ENCODE measurements around the gene CNEP1R1. TPM values are rescaled to one million over a fixed set of nuclear protein-coding genes. Genes with fewer than 3 reads are reported as not detected.

CNEP1R1 gene
- polyA plus RNA-seq, 2 donors = 8.3 to 14.8 TPM

DNA sequence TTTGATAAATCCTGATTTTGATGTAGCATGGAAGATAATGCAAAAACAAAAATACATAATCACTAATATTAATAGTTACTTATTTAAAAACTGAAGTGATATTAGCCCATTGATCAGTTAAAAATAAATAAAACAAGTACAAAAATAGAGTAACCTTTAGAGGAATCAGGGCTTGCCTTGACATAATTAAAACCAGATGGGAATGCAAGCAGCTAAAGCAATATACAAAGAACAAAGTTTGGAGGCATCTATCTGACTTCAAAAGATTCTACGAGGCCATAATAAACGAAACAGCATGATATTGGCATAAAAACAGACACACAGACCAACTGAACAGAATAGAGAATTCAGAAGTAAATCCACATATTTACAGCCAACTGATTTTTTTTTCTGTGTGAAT is 25.8 kb downstream of the CNEP1R1 start:
- Histone ChIP-seq H3K27me3 (ENCODE audit: control insufficient read depth in 1 of 2, insufficient read depth in 2 of 2, low read length in 2 of 2) (no peaks in the 10 kb centered on the region), H3K4me1 (ENCODE audit: control insufficient read depth in 2 of 2, insufficient read depth in 2 of 2, low read length in 1 of 2) (no peaks in the 10 kb centered on the region), H3K36me3 (ENCODE audit: control insufficient read depth in 2 of 2, insufficient read depth in 2 of 2, low read length in 1 of 2) (no peaks in the 10 kb centered on the region), H3K27ac (ENCODE audit: low read depth in 2 of 2, low read length in 1 of 2) (no peak overlapping the region), H3K4me3 (ENCODE audit: low read depth in 1 of 2, low read length in 2 of 2) (no peak overlapping the region), H3K9me3 (ENCODE audit: control insufficient read depth in 2 of 2, insufficient read depth in 1 of 2, low read depth in 1 of 2, low read length in 1 of 2) (no peaks in the 10 kb centered on the region)
- WGBS, 2 donors = 51 to 66% methylated on average over 2 of the region's 2 CpGs

GRCh38 chr16:50056226-50056625 is 31.2 kb downstream of the CNEP1R1 start:
- no peak overlapping the region for H3K4me3 ChIP-seq (ENCODE audit: low read depth in 1 of 2, low read length in 2 of 2)
- no peak overlapping the region for H3K27ac ChIP-seq (ENCODE audit: low read depth in 2 of 2, low read length in 1 of 2)
- H3K4me1 ChIP-seq (ENCODE audit: control insufficient read depth in 2 of 2, insufficient read depth in 2 of 2, low read length in 1 of 2) = peaks cover 0 to 3% of the 10 kb centered on the region in 2 donors
- WGBS, 2 donors = 90 to 92% methylated on average over 4 of the region's 4 CpGs
- H3K27me3 ChIP-seq (ENCODE audit: control insufficient read depth in 1 of 2, insufficient read depth in 2 of 2, low read length in 2 of 2) = no peaks in the 10 kb centered on the region
- H3K36me3 ChIP-seq (ENCODE audit: control insufficient read depth in 2 of 2, insufficient read depth in 2 of 2, low read length in 1 of 2) = no peaks in the 10 kb centered on the region
- H3K9me3 ChIP-seq (ENCODE audit: control insufficient read depth in 2 of 2, insufficient read depth in 1 of 2, low read depth in 1 of 2, low read length in 1 of 2) = no peaks in the 10 kb centered on the region

DNA sequence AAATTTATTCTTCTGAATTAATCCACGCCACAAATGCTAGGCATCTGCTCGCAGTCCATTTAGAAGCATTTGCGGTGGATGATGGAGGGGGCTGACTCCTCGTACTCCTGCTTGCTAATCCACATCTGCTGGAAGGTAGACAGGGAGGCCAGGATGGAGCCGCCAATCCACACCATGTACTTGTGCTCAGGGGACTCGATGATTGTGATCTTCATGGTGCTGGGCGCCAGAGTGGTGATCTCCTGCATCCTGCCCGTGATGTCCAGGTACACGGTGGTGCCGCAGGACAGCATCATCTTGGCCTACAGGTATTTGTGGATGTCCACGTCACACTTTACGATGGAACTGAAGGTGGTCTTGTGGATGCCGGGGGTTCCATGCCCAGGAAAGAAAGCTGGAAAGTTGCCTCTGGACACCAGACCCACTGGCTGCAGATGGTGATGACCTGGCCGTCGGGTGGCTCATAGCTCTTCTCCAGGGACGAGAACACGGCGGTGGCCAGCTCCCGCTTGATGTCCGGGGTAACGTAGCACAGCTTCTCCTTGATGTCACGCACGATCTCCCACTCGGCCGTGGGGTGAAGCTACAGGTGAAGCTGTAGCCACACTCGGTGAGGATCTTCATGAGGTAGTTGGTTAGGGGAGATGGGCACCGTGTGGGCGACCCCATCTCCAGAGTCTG is 33.2 kb downstream of the CNEP1R1 start:
- 93 to 95% methylated on average over 28 of the region's 28 CpGs for WGBS, 2 donors
- H3K9me3 ChIP-seq (ENCODE audit: control insufficient read depth in 2 of 2, insufficient read depth in 1 of 2, low read depth in 1 of 2, low read length in 1 of 2) = no peaks in the 10 kb centered on the region
- H3K27ac ChIP-seq (ENCODE audit: low read depth in 2 of 2, low read length in 1 of 2) = no peak overlapping the region
- no peaks in the 10 kb centered on the region for H3K27me3 ChIP-seq (ENCODE audit: control insufficient read depth in 1 of 2, insufficient read depth in 2 of 2, low read length in 2 of 2)
- H3K4me3 ChIP-seq (ENCODE audit: low read depth in 1 of 2, low read length in 2 of 2) = no peak overlapping the region
- peaks cover 0 to 3% of the 10 kb centered on the region in 2 donors for H3K4me1 ChIP-seq (ENCODE audit: control insufficient read depth in 2 of 2, insufficient read depth in 2 of 2, low read length in 1 of 2)
- no peaks in the 10 kb centered on the region for H3K36me3 ChIP-seq (ENCODE audit: control insufficient read depth in 2 of 2, insufficient read depth in 2 of 2, low read length in 1 of 2)

DNA sequence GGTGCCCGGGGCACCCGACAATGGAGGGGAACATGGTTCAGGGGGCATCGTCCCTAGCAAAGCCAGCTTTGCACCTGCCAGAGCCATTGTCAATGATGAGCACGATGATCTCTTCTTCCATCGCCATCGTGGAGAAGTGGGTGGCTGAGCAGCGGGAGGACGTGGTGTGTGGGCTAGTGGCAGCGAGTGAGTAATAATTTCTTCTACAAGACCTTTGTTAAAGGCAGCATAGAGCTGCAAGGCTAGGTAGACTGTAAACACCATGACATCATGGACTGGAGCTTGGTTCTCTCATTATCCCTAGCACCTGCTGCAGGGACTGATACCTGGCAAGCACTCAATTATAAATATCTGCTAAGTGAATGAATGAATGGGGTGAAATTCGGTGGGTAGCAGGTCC is 34.1 kb downstream of the CNEP1R1 start:
- WGBS, 2 donors = 80 to 85% methylated on average over 10 of the region's 10 CpGs

GRCh38 chr16:50059669-50060068 is 34.6 kb downstream of the CNEP1R1 start:
- no peaks in the 10 kb centered on the region for H3K9me3 ChIP-seq (ENCODE audit: control insufficient read depth in 2 of 2, insufficient read depth in 1 of 2, low read depth in 1 of 2, low read length in 1 of 2)
- H3K27me3 ChIP-seq (ENCODE audit: control insufficient read depth in 1 of 2, insufficient read depth in 2 of 2, low read length in 2 of 2) = no peaks in the 10 kb centered on the region
- H3K27ac ChIP-seq (ENCODE audit: low read depth in 2 of 2, low read length in 1 of 2) = no peak overlapping the region
- peaks cover 0 to 3% of the 10 kb centered on the region in 2 donors for H3K4me1 ChIP-seq (ENCODE audit: control insufficient read depth in 2 of 2, insufficient read depth in 2 of 2, low read length in 1 of 2)
- H3K36me3 ChIP-seq (ENCODE audit: control insufficient read depth in 2 of 2, insufficient read depth in 2 of 2, low read length in 1 of 2) = no peaks in the 10 kb centered on the region
- H3K4me3 ChIP-seq (ENCODE audit: low read depth in 1 of 2, low read length in 2 of 2) = no peak overlapping the region
- WGBS, 2 donors = 64 to 66% methylated on average over 3 of the region's 3 CpGs

More for the DNA sequence above, 34.1 kb downstream of the CNEP1R1 start:
- Histone ChIP-seq H3K4me3 (ENCODE audit: low read depth in 1 of 2, low read length in 2 of 2) (no peak overlapping the region), H3K9me3 (ENCODE audit: control insufficient read depth in 2 of 2, insufficient read depth in 1 of 2, low read depth in 1 of 2, low read length in 1 of 2) (no peaks in the 10 kb centered on the region), H3K4me1 (ENCODE audit: control insufficient read depth in 2 of 2, insufficient read depth in 2 of 2, low read length in 1 of 2) (peaks cover 0 to 3% of the 10 kb centered on the region in 2 donors), H3K27me3 (ENCODE audit: control insufficient read depth in 1 of 2, insufficient read depth in 2 of 2, low read length in 2 of 2) (no peaks in the 10 kb centered on the region), H3K27ac (ENCODE audit: low read depth in 2 of 2, low read length in 1 of 2) (no peak overlapping the region), H3K36me3 (ENCODE audit: control insufficient read depth in 2 of 2, insufficient read depth in 2 of 2, low read length in 1 of 2) (no peaks in the 10 kb centered on the region)

- peaks cover 0 to 3% of the 10 kb centered on the region in 2 donors for H3K4me1 ChIP-seq (ENCODE audit: control insufficient read depth in 2 of 2, insufficient read depth in 2 of 2, low read length in 1 of 2)
- no peak overlapping the region for H3K4me3 ChIP-seq (ENCODE audit: low read depth in 1 of 2, low read length in 2 of 2)
- 39 to 69% methylated on average over 1 of the region's 1 CpG for WGBS, 2 donors
- no peaks in the 10 kb centered on the region for H3K9me3 ChIP-seq (ENCODE audit: control insufficient read depth in 2 of 2, insufficient read depth in 1 of 2, low read depth in 1 of 2, low read length in 1 of 2)
- no peaks in the 10 kb centered on the region for H3K27me3 ChIP-seq (ENCODE audit: control insufficient read depth in 1 of 2, insufficient read depth in 2 of 2, low read length in 2 of 2)
- H3K27ac ChIP-seq (ENCODE audit: low read depth in 2 of 2, low read length in 1 of 2) = no peak overlapping the region
- no peaks in the 10 kb centered on the region for H3K36me3 ChIP-seq (ENCODE audit: control insufficient read depth in 2 of 2, insufficient read depth in 2 of 2, low read length in 1 of 2)
These were observed 36.3 kb downstream of the CNEP1R1 start for GRCh38 chr16:50061326-50061725.

- 85% methylated on average over 8 of the region's 8 CpGs for WGBS, 2 donors
- Histone ChIP-seq H3K9me3 (ENCODE audit: control insufficient read depth in 2 of 2, insufficient read depth in 1 of 2, low read depth in 1 of 2, low read length in 1 of 2) (no peaks in the 10 kb centered on the region), H3K27ac (ENCODE audit: low read depth in 2 of 2, low read length in 1 of 2) (peak overlapping the region in 1 of 2 donors; percentile 43), H3K4me3 (ENCODE audit: low read depth in 1 of 2, low read length in 2 of 2) (peak overlapping the region in 1 of 2 donors; percentile 82), H3K4me1 (ENCODE audit: control insufficient read depth in 2 of 2, insufficient read depth in 2 of 2, low read length in 1 of 2) (peaks cover 0 to 5% of the 10 kb centered on the region in 2 donors), H3K27me3 (ENCODE audit: control insufficient read depth in 1 of 2, insufficient read depth in 2 of 2, low read length in 2 of 2) (no peaks in the 10 kb centered on the region), H3K36me3 (ENCODE audit: control insufficient read depth in 2 of 2, insufficient read depth in 2 of 2, low read length in 1 of 2) (no peaks in the 10 kb centered on the region)
These were observed 40.2 kb downstream of the CNEP1R1 start for GRCh38 chr16:50065241-50065623.

GRCh38 chr16:50065624-50066481 is 40.8 kb downstream of the CNEP1R1 start, which contains the start of gene HEATR3:
HEATR3 (plus strand) TSS chr16:50065970; CDS start chr16:50066132, 162 bp downstream.
- H3K4me3 ChIP-seq (ENCODE audit: low read depth in 1 of 2, low read length in 2 of 2) = peak within 1 kb of the TSS; percentile 82 to 94
- peaks cover 0 to 3% of the 10 kb centered on the region in 2 donors for H3K36me3 ChIP-seq (ENCODE audit: control insufficient read depth in 2 of 2, insufficient read depth in 2 of 2, low read length in 1 of 2)
- H3K9me3 ChIP-seq (ENCODE audit: control insufficient read depth in 2 of 2, insufficient read depth in 1 of 2, low read depth in 1 of 2, low read length in 1 of 2) = no peaks in the 10 kb centered on the region
- peaks cover 0 to 5% of the 10 kb centered on the region in 2 donors for H3K4me1 ChIP-seq (ENCODE audit: control insufficient read depth in 2 of 2, insufficient read depth in 2 of 2, low read length in 1 of 2)
- no peaks in the 10 kb centered on the region for H3K27me3 ChIP-seq (ENCODE audit: control insufficient read depth in 1 of 2, insufficient read depth in 2 of 2, low read length in 2 of 2)
- peak within 1 kb of the TSS; percentile 95 to 98 for H3K27ac ChIP-seq (ENCODE audit: low read depth in 2 of 2, low read length in 1 of 2)
- 3% methylated on average over 80 to 91 of the region's 91 CpGs for WGBS, 2 donors

- Histone ChIP-seq H3K27me3 (ENCODE audit: control insufficient read depth in 1 of 2, insufficient read depth in 2 of 2, low read length in 2 of 2) (no peaks in the 10 kb centered on the region), H3K9me3 (ENCODE audit: control insufficient read depth in 2 of 2, insufficient read depth in 1 of 2, low read depth in 1 of 2, low read length in 1 of 2) (no peaks in the 10 kb centered on the region), H3K27ac (ENCODE audit: low read depth in 2 of 2, low read length in 1 of 2) (peak overlapping the region; percentile 95 to 98), H3K4me1 (ENCODE audit: control insufficient read depth in 2 of 2, insufficient read depth in 2 of 2, low read length in 1 of 2) (peaks cover 0 to 5% of the 10 kb centered on the region in 2 donors), H3K4me3 (ENCODE audit: low read depth in 1 of 2, low read length in 2 of 2) (peak overlapping the region; percentile 82 to 94), H3K36me3 (ENCODE audit: control insufficient read depth in 2 of 2, insufficient read depth in 2 of 2, low read length in 1 of 2) (peaks cover 0 to 5% of the 10 kb centered on the region in 2 donors)
- WGBS, 2 donors = 24% methylated on average over 34 of the region's 34 CpGs
These were observed 41.7 kb downstream of the CNEP1R1 start for GRCh38 chr16:50066482-50067289.

All from esophagus (tissue), 2 donors.